KOPT-K1 (cell line): ENCODE results near the gene ABHD12B.
A peak's percentile ranks its signal among the peaks of the same experiment; 100 is the strongest.

Experiments
- H3K27ac ChIP-seq: fragments of 200-600 bp; sonication (generic); 2 replicates; pipeline ENCODE4 v1.5.1; 2016; ENCODE audit warnings: antibody characterized with exemption, mild to moderate bottlenecking, low read depth, low read length; ENCODE audit not compliant: poor library complexity, severe bottlenecking
- H3K36me3 ChIP-seq: fragments of 200-600 bp; sonication (generic); 2 replicates; pipeline ENCODE4 v1.5.1; 2017; ENCODE audit warnings: antibody characterized with exemption, mild to moderate bottlenecking, low read length, moderate library complexity; ENCODE audit not compliant: insufficient read depth
- H3K9me3 ChIP-seq: fragments of 200-600 bp; sonication (generic); 2 replicates; pipeline ENCODE4 v1.5.1; 2017; ENCODE audit warnings: antibody characterized with exemption, low read length, mild to moderate bottlenecking; ENCODE audit not compliant: insufficient read depth, poor library complexity, severe bottlenecking

Gene ABHD12B

DNA sequence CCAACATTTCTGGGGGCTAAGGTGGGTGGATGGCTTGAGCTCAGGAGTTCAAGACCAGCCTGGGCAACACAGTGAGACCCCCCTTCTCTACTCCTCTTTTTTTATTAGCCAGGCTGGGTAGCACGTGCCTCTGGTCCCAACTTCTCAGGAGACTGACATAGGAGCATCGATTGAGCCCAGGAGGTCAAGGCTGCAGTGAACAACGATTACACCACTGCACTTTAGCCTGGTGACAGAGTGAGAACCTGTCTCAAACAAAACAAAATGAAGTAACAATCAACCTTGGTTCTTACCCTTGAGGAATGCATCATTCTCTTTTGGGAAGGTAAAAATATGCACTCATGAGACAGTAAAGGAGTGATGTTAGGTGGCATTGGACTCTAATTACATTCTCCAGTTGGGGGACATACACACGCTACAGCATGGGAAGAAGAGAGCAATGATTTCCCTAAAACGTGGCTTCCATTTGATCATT lies 37.0 kb upstream of the ABHD12B start:
- H3K36me3 ChIP-seq = no peaks in the 10 kb centered on the region
- H3K9me3 ChIP-seq = no peaks in the 10 kb centered on the region
- no peak overlapping the region for H3K27ac ChIP-seq

DNA sequence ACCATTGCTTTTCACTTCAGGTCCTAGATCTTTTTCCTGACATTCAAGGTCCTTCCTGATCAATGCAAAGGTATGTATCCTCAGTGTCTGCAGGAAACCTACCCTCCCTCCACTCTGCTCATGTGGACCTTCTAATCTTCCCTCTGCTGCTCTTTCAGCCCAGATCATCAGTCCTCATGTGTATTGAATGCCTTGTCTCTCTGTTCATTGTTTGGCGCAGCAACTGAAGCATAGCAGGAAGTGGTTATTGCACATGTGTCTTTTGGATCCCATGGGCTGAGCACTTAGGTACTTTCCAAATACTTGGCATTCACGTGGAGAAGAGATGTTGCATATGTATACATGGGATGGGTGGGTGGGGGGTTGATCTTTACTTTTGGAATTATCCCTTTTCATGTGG lies 36.6 kb upstream of the ABHD12B start:
- Histone ChIP-seq H3K36me3 (no peaks in the 10 kb centered on the region), H3K27ac (no peak overlapping the region), H3K9me3 (no peaks in the 10 kb centered on the region)

GRCh38 chr14:50836515-50836914 lies 35.3 kb upstream of the ABHD12B start:
- H3K36me3 ChIP-seq = no peaks in the 10 kb centered on the region
- no peak overlapping the region for H3K27ac ChIP-seq

GRCh38 chr14:50837271-50837670 lies 34.6 kb upstream of the ABHD12B start:
- no peak overlapping the region for H3K27ac ChIP-seq

More at GRCh38 chr14:50836515-50836914, 35.3 kb upstream of the ABHD12B start:
- H3K9me3 ChIP-seq = no peaks in the 10 kb centered on the region

GRCh38 chr14:50837850-50838470 lies 33.9 kb upstream of the ABHD12B start:
- Histone ChIP-seq H3K9me3 (no peaks in the 10 kb centered on the region), H3K27ac (no peak overlapping the region), H3K36me3 (no peaks in the 10 kb centered on the region)

More at GRCh38 chr14:50837271-50837670, 34.6 kb upstream of the ABHD12B start:
- no peaks in the 10 kb centered on the region for H3K9me3 ChIP-seq
- no peaks in the 10 kb centered on the region for H3K36me3 ChIP-seq

GRCh38 chr14:50839048-50839447 lies 32.8 kb upstream of the ABHD12B start:
- H3K36me3 ChIP-seq = no peaks in the 10 kb centered on the region
- no peak overlapping the region for H3K27ac ChIP-seq
- H3K9me3 ChIP-seq = no peaks in the 10 kb centered on the region

DNA sequence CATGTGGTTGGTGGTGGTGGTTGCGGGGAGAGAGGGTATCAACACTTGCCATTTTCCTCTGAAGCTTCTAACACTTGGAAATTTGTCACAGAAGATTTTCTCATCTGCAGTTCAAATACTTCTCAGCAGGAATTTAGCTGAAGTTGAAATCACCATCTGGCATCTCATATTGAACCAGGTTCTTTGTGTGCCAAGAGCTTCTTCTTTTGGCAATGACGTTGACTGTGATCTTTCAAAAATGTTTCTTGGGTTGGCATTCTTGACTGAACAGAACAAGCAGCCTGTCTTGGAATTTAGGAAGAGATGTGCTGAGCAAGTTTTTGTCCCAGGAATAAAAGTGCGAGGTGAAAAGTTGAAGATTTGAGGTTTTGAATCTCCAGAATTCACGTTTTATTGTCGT lies 32.2 kb upstream of the ABHD12B start:
- Histone ChIP-seq H3K9me3 (no peaks in the 10 kb centered on the region), H3K27ac (no peak overlapping the region), H3K36me3 (no peaks in the 10 kb centered on the region)

- no peak overlapping the region for H3K27ac ChIP-seq
- no peaks in the 10 kb centered on the region for H3K36me3 ChIP-seq
- H3K9me3 ChIP-seq = no peaks in the 10 kb centered on the region
Observed at GRCh38 chr14:50844391-50844790, 27.5 kb upstream of the ABHD12B start.

- Histone ChIP-seq H3K36me3 (no peaks in the 10 kb centered on the region), H3K9me3 (no peaks in the 10 kb centered on the region), H3K27ac (no peak overlapping the region)
Observed at GRCh38 chr14:50845166-50845565, 26.7 kb upstream of the ABHD12B start.

DNA sequence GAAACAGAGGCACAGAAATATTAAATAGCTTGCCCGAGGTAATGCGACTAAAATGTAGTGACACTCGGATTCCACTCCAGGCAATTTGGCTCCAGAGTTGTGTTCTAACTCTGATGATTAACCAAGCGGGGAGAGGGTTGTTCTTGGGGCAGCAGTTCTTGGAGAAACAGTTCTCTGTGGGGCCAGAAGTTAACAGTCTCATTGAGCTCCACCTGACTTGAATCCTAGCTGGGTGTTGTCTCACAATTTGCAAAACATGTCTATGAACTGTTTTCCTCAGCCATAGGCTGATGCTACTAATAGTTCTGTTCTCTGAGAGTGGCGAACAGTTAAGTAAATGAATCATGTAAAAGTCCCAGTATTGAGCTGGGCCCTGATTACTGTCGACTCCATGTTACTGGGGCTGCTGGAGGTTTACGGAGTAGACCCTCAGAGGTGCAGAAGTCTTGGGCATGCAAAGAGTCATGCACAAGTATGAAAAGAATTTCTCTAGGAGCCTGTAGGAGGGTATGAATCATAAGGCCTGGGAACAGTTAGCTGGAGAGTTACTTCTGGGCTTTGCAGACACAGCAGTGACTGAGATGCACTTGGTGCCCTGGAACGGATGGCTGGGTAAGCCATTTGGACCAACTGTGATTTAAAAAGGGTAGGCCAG lies 25.5 kb upstream of the ABHD12B start:
- no peak overlapping the region for H3K27ac ChIP-seq

DNA sequence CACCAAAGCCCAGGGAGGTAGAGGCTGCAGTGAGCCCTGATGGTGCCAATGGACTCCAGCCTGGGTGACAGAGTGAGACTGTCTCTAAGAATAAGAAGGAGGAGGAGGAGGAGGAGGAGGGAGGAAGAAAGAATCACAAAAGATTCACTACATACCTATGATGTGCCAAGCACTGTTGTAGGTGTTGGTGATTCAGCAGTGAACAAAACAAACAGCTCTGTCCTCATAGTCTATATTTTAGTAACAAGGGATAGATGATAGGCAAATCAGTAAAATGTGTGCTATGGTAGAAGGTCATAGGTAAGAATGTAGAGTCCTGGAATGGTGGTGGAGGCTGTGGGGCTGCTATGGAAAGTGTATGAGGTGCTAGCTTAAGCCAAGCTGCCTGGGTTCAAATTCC lies 18.0 kb upstream of the ABHD12B start:
- Histone ChIP-seq H3K27ac (no peak overlapping the region), H3K36me3 (no peaks in the 10 kb centered on the region), H3K9me3 (no peaks in the 10 kb centered on the region)

More for the DNA sequence above, 25.5 kb upstream of the ABHD12B start:
- Histone ChIP-seq H3K9me3 (no peaks in the 10 kb centered on the region), H3K36me3 (no peaks in the 10 kb centered on the region)

DNA sequence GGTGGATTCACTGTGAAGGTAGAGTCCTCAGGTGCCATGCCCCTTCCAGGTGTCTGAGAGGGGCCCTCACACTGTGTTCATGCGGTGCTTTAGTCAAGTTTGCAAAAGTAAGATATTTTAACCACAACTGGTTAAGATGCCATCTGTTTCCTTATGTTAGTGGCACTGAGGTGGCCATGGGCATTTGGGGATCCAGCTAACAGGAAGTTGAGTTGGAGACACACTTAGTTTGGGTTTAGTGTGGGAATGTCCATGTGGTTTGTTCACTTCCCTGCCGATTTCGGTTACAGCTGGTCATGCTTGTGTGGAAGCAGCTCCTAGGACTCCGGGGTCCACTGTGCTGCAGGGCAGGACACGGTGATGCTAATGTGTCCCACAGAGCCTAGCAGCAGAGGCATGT lies 17.3 kb upstream of the ABHD12B start:
- H3K27ac ChIP-seq = no peak overlapping the region
- no peaks in the 10 kb centered on the region for H3K36me3 ChIP-seq
- H3K9me3 ChIP-seq = no peaks in the 10 kb centered on the region

DNA sequence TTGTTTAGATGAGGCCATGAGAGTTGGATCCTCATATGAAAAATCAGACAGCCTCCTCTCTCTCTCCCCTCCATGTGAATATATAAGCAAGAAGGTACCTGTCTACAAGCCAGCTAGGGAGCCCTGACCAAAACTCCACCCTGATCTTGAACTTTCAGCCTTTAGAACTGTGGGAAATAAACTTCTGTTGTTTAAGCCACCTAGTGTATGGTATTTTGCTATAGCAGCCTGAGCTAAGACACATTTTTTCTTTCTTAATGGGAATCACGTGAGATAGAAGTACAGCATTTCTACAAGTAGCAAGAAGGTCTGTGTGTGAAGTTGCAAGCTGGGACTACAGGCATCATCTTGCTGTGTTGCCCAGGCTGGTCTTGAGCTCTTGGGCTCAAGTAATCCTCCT lies 16.3 kb upstream of the ABHD12B start:
- no peaks in the 10 kb centered on the region for H3K36me3 ChIP-seq
- H3K27ac ChIP-seq = no peak overlapping the region
- H3K9me3 ChIP-seq = no peaks in the 10 kb centered on the region

- no peak overlapping the region for H3K27ac ChIP-seq
- H3K36me3 ChIP-seq = no peaks in the 10 kb centered on the region
- no peaks in the 10 kb centered on the region for H3K9me3 ChIP-seq
Observed at GRCh38 chr14:50856660-50857059, 15.2 kb upstream of the ABHD12B start.

- Histone ChIP-seq H3K27ac (no peak overlapping the region), H3K9me3 (no peaks in the 10 kb centered on the region), H3K36me3 (no peaks in the 10 kb centered on the region)
Observed at GRCh38 chr14:50859296-50859624, 12.6 kb upstream of the ABHD12B start.

DNA sequence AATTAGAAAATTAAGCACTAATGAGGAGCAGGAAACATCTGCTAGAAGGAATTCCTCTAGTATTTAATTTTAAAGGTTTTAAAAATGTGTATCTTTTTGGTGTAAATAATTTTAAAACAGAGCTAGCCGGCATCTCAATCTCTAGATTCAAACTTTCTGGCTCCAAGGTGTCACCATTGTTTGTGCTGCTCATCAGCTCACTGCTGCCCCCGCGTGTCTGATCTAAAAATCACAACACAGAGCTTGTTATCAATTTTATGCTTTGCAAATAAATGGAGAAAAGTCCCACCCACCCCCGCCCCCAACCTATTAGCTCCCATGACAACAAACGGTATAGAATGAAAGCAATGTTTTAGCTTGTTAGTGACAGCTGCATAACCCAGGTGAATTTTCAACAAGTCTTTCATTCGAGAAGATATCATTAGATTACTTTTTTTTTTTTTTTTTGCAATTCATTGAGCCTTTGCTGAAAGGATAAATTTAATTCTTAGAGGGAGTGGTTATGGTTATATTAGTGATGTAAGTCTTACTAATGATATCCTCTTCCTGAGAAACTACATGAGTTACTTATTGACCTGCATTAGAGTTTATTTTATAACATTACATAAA lies 11.3 kb upstream of the ABHD12B start:
- Histone ChIP-seq H3K27ac (peak overlapping the region; percentile 61), H3K9me3 (no peaks in the 10 kb centered on the region)

More for the DNA sequence above, 11.3 kb upstream of the ABHD12B start:
- H3K36me3 ChIP-seq = no peaks in the 10 kb centered on the region
